HS-5 (cell line): ENCODE data around the gene KIF26B.
"Not testable (repeated sequence)": the region's sequence is repeated elsewhere in the genome, so short reads cannot be mapped to it uniquely, and the experiment has no call there.

Source experiments
- DNase-seq: peaks from one replicate; pipeline ENCODE4 v3.0.0-alpha.2; 2012; ENCODE audit warnings: low read depth

Gene KIF26B

GRCh38 chr1:245684571-245684970 is 529.8 kb downstream of the KIF26B start:
- no peak for DNase-seq

- no peak for DNase-seq
Measured at GRCh38 chr1:245685111-245685810, 530.5 kb downstream of the KIF26B start.

GRCh38 chr1:245686006-245686405 is 531.2 kb downstream of the KIF26B start:
- no peak for DNase-seq

- DNase-seq: no peak
Measured at GRCh38 chr1:245686446-245687030, 531.8 kb downstream of the KIF26B start.

- DNase-seq: no peak
Measured at GRCh38 chr1:245687152-245687635, 532.4 kb downstream of the KIF26B start.

GRCh38 chr1:245687636-245688535 is 533.1 kb downstream of the KIF26B start:
- DNase-seq: no peak

- no peak for DNase-seq
Measured at GRCh38 chr1:245688536-245689453, 534.0 kb downstream of the KIF26B start.

GRCh38 chr1:245690156-245690690 is 535.4 kb downstream of the KIF26B start:
- DNase-seq: no peak

GRCh38 chr1:245690946-245691541 is 536.3 kb downstream of the KIF26B start:
- DNase-seq: no peak

GRCh38 chr1:245691897-245692296 is 537.1 kb downstream of the KIF26B start:
- DNase-seq: no peak

GRCh38 chr1:245692318-245692717 is 537.5 kb downstream of the KIF26B start:
- DNase-seq: no peak

- DNase-seq: no peak
Measured at GRCh38 chr1:245693116-245693793, 538.5 kb downstream of the KIF26B start.

GRCh38 chr1:245693941-245694752 is 539.4 kb downstream of the KIF26B start:
- DNase-seq: no peak

GRCh38 chr1:245694753-245695195 is 540.0 kb downstream of the KIF26B start:
- no peak for DNase-seq

- no peak for DNase-seq
Measured at GRCh38 chr1:245695211-245695610, 540.4 kb downstream of the KIF26B start.

GRCh38 chr1:245695701-245696100 is 540.9 kb downstream of the KIF26B start:
- DNase-seq: not testable (repeated sequence)

GRCh38 chr1:245698116-245698515 is 543.3 kb downstream of the KIF26B start:
- DNase-seq: no peak

- no peak for DNase-seq
Measured at GRCh38 chr1:245698860-245699259, 544.1 kb downstream of the KIF26B start.

GRCh38 chr1:245700631-245701030 is 545.8 kb downstream of the KIF26B start:
- no peak for DNase-seq
